HG03066 (cell line): ENCODE data around the gene OR13H1.
"Not testable (repeated sequence)": the region's sequence is repeated elsewhere in the genome, so short reads cannot be mapped to it uniquely, and the experiment has no call there.

Experiments used
- ATAC-seq: cut with Tn5 transposase; IDR thresholded peaks from one replicate; pipeline ENCODE4 v1.9.1; 2021; ENCODE audit warnings: low read depth; ENCODE audit not compliant: unreplicated experiment

The OR13H1 gene, protein sequence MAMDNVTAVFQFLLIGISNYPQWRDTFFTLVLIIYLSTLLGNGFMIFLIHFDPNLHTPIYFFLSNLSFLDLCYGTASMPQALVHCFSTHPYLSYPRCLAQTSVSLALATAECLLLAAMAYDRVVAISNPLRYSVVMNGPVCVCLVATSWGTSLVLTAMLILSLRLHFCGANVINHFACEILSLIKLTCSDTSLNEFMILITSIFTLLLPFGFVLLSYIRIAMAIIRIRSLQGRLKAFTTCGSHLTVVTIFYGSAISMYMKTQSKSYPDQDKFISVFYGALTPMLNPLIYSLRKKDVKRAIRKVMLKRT

GRCh38 chrX:131543774-131544173 lies at the start of gene OR13H1:
TSS of gene OR13H1 (plus strand) at chrX:131544074. CDS start at chrX:131544074, 0 bp downstream.
- no peak for ATAC-seq

- ATAC-seq, result not testable (repeated sequence)
Measured at GRCh38 chrX:131501556-131501955, 42.3 kb upstream of the OR13H1 start.

DNA sequence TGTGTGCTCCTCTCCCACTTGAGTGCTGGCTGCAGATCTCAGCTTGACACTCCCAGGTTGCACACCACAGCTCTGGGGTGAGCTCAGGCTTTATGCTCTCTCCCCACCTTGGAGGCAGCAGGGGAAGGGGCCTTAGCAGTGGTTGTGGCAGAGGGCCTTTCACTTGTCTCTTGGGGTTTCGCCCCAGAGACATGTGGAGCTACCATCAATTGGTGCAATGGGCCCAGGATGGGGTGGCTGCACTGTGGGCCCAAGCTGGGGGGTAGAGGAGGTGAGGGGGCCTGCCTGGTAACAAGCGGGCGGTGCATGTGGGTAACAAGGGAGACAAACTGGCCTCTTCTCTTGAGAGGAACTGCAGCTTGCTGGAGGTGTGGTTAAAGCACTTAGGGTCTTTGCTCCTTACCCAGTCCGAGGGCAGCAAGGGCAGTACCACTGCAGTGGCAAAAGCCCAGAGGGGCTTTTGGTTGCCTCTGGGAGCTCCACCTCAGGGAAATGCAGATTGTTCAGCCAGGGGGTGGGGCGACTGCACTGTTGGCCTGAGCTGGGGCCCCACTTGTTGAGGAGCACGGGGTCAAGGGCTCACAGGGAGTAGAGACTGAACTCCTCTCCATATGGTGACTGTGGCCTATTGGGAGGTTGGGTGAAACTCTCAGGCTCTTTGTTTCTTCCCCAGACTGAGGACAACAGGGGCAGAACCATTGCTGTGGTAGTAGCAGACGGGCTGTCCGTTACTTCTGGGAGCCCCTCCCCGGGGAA lies 30.5 kb upstream of the OR13H1 start:
- no peak for ATAC-seq

DNA sequence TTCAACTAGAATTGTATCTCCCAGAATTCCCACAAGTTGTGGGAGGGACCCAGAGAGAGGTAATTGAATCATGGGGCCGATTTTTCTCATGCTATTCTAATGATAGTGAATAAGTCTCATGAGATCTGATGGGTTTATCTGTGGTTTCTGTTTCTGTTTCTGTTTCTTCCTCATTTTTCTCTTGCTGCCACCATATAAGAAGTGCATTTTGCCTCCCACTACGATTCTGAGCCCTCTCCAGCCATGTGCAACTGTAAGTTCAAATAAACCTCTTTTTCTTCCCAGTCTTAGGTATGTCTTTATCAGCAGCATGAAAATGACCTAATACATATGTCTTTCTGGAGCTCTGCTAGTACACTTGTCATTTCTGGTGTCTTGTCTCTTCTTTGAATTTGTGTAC lies 22.1 kb upstream of the OR13H1 start:
- ATAC-seq, result no peak

GRCh38 chrX:131544218-131544617 lies 344 bp downstream of the OR13H1 start:
- ATAC-seq, result no peak

- no peak for ATAC-seq
Measured at GRCh38 chrX:131549011-131549410, 5.1 kb downstream of the OR13H1 start.

DNA sequence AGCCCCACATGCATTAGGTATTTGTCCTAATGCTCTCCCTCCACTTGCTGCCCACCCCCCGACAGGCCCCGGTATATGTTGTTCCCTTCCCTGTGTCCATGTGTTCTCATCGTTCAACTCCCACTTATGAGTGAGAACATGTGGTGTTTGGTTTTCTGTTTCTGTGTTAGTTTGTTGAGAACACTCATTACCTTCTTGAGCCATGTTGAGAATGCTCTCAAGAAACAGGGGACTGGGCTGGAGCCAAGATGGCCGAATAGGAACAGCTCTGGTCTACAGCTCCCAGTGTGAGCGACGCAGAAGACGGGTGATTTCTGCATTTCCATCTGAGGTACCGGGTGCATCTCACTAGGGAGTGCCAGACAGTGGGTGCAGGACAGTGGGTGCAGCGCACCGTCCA lies 8.6 kb downstream of the OR13H1 start:
- not testable (repeated sequence) for ATAC-seq

GRCh38 chrX:131558562-131558961 lies 14.7 kb downstream of the OR13H1 start:
- no peak for ATAC-seq

- ATAC-seq, result no peak
Measured at GRCh38 chrX:131564553-131565229, 20.8 kb downstream of the OR13H1 start.

DNA sequence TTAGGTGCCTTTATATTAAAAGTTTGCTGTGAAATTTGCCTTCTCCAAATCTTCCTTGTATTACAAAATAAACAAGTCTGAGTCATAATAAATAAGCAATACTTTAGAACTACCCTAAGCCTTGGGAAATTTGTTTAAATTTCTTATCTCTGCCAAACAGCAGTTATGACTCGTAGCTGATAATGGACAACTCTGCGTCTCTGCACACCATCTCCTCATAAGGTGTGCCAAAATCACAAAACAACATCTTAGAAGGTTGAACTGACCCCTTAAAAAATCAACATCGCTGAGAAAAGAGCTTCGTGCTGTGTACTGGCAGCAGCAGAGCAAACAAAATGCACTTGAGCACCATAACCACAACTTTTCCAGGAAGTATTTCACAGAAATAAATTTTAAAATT lies 22.0 kb downstream of the OR13H1 start:
- ATAC-seq, result no peak

GRCh38 chrX:131571348-131571747 lies 27.5 kb downstream of the OR13H1 start:
- ATAC-seq, result no peak

DNA sequence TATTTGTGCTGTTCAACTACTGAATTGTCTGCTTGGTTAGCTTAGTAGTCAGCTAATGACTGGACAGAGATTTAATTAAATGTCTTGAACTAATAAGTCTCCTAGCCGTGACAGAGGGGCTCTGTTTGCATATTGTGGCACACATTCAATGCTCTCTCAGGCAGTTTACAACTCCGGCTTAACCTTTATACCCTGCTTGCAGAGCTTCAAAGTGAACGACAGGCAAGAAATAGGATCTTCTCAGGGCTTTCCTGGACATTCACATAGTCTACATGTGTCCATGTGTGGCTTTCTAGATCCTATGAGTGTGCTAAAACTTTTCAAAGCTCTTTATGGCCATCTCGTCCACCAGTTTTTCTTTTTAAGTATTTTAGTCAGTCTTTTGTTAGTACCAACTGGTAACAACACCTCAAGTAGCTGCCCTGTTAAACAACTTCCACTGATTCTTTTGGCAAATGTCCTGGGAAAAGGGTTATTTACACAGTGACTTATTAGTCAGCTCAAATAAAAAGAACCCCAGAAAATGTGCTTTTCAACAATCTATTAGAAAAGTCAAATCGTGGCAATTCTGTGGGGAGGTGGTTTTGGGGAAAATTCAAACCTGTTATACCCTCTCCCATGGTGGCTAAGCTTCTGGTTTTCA lies 28.6 kb downstream of the OR13H1 start:
- no peak for ATAC-seq

GRCh38 chrX:131577413-131577812 lies 33.5 kb downstream of the OR13H1 start:
- ATAC-seq, result no peak

DNA sequence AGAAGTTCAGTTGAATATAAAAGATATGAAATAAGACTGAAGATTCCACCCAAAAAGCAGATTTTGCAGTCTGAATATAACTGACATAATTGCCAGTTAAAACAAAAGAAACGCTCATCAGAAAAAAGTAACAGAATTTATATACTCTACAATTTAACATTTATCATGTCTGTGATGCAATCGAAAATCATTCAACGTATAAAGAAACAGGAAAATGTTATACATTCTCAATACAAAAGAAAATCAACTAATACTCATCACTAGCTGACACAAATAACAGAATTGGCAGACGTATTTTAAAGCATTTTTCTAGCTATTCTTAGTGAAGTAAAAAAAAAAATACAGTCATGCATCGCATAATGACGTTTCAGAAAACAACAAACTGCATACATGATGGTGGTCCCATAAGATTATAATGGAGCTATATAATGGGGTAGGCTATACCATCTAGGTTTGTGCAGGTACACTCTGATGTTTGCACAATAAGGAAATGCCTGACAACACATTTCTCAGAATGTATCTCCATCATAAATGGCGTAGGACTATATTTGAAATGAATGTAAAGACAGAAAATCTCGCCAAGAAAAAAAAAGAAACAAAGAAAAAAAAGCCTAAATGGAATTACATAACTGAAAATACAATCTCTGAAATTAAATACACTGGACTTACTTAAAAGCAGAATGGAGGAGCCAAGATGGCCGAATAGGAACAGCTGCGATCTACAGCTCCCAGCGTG lies 34.3 kb downstream of the OR13H1 start:
- ATAC-seq, result no peak

DNA sequence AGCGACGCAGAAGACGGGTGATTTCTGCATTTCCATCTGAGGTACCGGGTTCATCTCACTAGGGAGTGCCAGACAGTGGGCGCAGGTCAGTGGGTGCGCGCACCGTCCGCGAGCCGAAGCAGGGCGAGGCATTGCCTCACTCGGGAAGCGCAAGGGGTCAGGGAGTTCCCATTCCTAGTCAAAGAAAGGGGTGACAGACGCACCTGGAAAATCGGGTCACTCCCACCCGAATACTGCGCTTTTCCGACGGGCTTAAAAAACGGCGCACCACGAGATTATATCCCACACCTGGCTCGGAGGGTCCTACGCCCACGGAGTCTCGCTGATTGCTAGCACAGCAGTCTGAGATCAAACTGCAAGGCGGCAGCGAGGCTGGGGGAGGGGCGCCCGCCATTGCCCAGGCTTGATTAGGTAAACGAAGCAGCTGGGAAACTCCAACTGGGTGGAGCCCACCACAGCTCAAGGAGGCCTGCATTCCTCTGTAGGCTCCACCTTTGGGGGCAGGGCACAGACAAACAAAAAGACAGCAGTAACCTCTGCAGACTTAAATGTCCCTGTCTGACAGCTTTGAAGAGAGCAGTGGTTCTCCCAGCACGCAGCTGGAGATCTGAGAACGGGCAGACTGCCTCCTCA lies 35.0 kb downstream of the OR13H1 start:
- not testable (repeated sequence) for ATAC-seq

GRCh38 chrX:131588995-131589394 lies 45.1 kb downstream of the OR13H1 start:
- no peak for ATAC-seq
